GM21786 (cell line): ENCODE measurements around the gene CCDC192.

Experiments
- ATAC-seq: cut with Tn5 transposase; IDR thresholded peaks from one replicate; pipeline ENCODE4 v1.9.1; 2021; ENCODE audit not compliant: unreplicated experiment

The CCDC192 gene

GRCh38 chr5:127916885-127917573 lies 213.8 kb downstream of the CCDC192 start:
- no peak for ATAC-seq

GRCh38 chr5:127919006-127919796 lies 216.0 kb downstream of the CCDC192 start:
- ATAC-seq: no peak

GRCh38 chr5:127919818-127920217 lies 216.6 kb downstream of the CCDC192 start:
- no peak for ATAC-seq

GRCh38 chr5:127920936-127921335 lies 217.7 kb downstream of the CCDC192 start:
- no peak for ATAC-seq

GRCh38 chr5:127922603-127923002 lies 219.4 kb downstream of the CCDC192 start:
- ATAC-seq: no peak

- no peak for ATAC-seq
These were observed 220.8 kb downstream of the CCDC192 start for GRCh38 chr5:127923804-127924570.

- ATAC-seq: no peak
These were observed 221.4 kb downstream of the CCDC192 start for GRCh38 chr5:127924606-127925005.

- no peak for ATAC-seq
These were observed 222.7 kb downstream of the CCDC192 start for GRCh38 chr5:127925916-127926315.

- no peak for ATAC-seq
These were observed 223.8 kb downstream of the CCDC192 start for GRCh38 chr5:127926974-127927373.

- ATAC-seq: no peak
These were observed 224.9 kb downstream of the CCDC192 start for GRCh38 chr5:127928053-127928452.

- no peak for ATAC-seq
These were observed 227.1 kb downstream of the CCDC192 start for GRCh38 chr5:127930311-127930710.

- no peak for ATAC-seq
These were observed 228.2 kb downstream of the CCDC192 start for GRCh38 chr5:127931396-127931795.

GRCh38 chr5:127933348-127933747 lies 230.2 kb downstream of the CCDC192 start:
- no peak for ATAC-seq

GRCh38 chr5:127934791-127935256 lies 231.6 kb downstream of the CCDC192 start:
- no peak for ATAC-seq

GRCh38 chr5:127935398-127935797 lies 232.2 kb downstream of the CCDC192 start:
- no peak for ATAC-seq

GRCh38 chr5:127936439-127936972 lies 233.3 kb downstream of the CCDC192 start:
- peak; percentile 53 for ATAC-seq

- no peak for ATAC-seq
These were observed 235.6 kb downstream of the CCDC192 start for GRCh38 chr5:127938746-127939145.

- no peak for ATAC-seq
These were observed 237.7 kb downstream of the CCDC192 start for GRCh38 chr5:127940854-127941253.

- no peak for ATAC-seq
These were observed 238.5 kb downstream of the CCDC192 start for GRCh38 chr5:127941646-127942045.

- ATAC-seq: no peak
These were observed 239.3 kb downstream of the CCDC192 start for GRCh38 chr5:127942246-127943060.

GRCh38 chr5:127943061-127943371 lies 239.8 kb downstream of the CCDC192 start:
- ATAC-seq: peak; percentile 62
